ENCODE data around the gene TRPV6. TPM values are rescaled to one million over a fixed set of nuclear protein-coding genes. Genes with fewer than 3 reads are reported as not detected.

The TRPV6 gene
- total and polyA plus RNA-seq, 8 donors, result 36.1 to 308 (median 56.5) TPM

DNA sequence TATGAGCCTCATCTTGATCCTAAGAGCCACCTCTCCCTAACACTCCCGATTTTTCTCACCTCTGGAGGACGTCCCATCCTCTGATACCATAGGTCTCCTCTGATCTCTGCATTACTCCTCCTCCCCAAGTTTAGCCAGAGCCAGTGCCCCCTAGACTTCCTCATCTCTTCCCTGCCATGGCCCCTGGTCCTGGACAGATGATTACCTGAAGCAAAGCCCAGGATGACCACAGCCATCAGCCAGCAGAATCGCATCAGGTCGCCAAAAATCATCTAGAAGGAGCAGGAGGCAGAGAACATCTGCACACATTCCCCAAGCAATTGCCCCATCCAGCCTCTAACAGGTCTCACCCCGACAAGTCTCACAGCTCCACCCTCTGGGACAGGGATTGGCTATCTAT lies 11.7 kb downstream of the TRPV6 start:
- TF ChIP-seq, protein P1, sequence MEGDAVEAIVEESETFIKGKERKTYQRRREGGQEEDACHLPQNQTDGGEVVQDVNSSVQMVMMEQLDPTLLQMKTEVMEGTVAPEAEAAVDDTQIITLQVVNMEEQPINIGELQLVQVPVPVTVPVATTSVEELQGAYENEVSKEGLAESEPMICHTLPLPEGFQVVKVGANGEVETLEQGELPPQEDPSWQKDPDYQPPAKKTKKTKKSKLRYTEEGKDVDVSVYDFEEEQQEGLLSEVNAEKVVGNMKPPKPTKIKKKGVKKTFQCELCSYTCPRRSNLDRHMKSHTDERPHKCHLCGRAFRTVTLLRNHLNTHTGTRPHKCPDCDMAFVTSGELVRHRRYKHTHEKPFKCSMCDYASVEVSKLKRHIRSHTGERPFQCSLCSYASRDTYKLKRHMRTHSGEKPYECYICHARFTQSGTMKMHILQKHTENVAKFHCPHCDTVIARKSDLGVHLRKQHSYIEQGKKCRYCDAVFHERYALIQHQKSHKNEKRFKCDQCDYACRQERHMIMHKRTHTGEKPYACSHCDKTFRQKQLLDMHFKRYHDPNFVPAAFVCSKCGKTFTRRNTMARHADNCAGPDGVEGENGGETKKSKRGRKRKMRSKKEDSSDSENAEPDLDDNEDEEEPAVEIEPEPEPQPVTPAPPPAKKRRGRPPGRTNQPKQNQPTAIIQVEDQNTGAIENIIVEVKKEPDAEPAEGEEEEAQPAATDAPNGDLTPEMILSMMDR (IDR thresholded peaks at IDR 0.05), result no peak
- 61 to 76% methylated on average over 5 of the region's 5 CpGs for WGBS, 2 donors
- H3K9me3 ChIP-seq, result no peaks in the 10 kb centered on the region
- no peaks in the 10 kb centered on the region for H3K4me1 ChIP-seq
- FAIRE-seq, result no peak
- intact Hi-C loops (cut with DNase I), result loop anchor here in 2 of 3 donors (10.0 kb wide), 2 partner anchors 131 to 341 kb away; no protein-coding TSS in a partner anchor
- peaks cover 0 to 20% (median 0%) of the 10 kb centered on the region in 3 donors for H3K36me3 ChIP-seq
- no peak overlapping the region for H3K27ac ChIP-seq
- H3K27me3 ChIP-seq, result no peaks in the 10 kb centered on the region
- peak in 1 of 6 donors; percentile 6 for DNase-seq
- no peak for ATAC-seq
- no peak overlapping the region for H3K4me3 ChIP-seq

DNA sequence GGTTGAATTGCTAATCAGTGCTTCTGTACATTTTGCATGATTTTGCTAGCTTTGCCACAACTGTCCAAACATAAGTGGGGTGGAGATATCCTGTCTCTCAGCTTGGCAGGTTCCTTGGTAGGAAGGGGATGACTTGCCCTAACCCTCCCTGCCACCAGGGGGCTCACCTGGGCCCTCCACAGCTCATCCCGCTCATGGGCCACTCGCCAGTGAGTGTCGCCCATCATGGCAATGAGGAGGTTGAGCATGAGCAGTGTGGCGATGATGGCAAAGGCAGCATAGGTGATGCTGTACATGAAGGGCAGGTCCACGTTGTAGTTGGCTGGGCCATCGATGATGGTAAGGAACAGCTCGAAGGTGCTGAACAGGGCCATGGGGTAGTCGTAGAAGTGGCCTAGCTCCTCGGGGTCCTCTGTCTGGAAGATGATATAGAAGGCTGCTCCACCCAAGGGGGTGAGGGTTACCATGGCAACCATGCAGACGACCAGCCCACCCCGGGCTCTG lies 12.2 kb downstream of the TRPV6 start:
- peak in 1 of 6 donors; percentile 63 for DNase-seq
- peak; percentile 33 to 67 (median 47) for ATAC-seq
- WGBS, 2 donors, result 63 to 67% methylated on average over 11 of the region's 11 CpGs
- intact Hi-C loops (cut with DNase I), result loop anchor here in 2 of 3 donors (10.0 kb wide), 2 partner anchors 131 to 341 kb away; no protein-coding TSS in a partner anchor
- FAIRE-seq, result no peak
- Histone ChIP-seq H3K27ac (no peak overlapping the region), H3K9me3 (no peaks in the 10 kb centered on the region), H3K36me3 (peaks cover 0 to 20% (median 0%) of the 10 kb centered on the region in 3 donors), H3K27me3 (no peaks in the 10 kb centered on the region), H3K4me1 (no peaks in the 10 kb centered on the region), H3K4me3 (no peak overlapping the region)
- TF ChIP-seq, protein P1 (IDR thresholded peaks at IDR 0.05), result peak; percentile 10 to 29 (median 26)

DNA sequence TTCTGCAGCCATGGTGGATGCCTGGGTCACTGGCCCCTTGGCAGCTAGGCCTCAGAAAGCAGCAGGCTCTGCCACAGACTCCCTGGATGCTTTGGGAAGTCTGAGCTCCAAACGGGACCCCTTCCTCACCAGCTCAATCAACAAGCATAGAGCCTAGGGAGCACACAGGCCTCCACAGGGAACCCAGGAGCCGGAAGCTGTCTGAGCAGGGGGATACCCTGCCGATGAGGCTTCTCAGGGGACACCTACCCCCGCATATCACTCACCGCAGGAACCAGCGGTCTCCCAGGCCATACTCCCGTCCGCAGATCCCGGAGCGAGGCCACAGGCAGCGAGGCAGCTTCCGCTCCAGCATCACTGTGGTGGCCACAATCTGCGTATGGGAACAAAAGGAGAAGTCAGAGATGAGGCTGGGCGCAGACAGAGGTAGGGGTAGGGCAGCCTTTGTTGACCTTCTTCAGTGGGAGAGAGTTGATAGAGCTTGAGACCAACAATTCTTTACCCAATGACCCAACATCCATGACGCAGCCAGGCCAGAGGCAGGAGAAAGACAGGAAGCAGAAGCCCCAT lies 13.4 kb downstream of the TRPV6 start:
- intact Hi-C loops (cut with DNase I), result loop anchor here in 2 of 3 donors (10.0 kb wide), 2 partner anchors 133 to 343 kb away; no protein-coding TSS in a partner anchor
- FAIRE-seq (no peak), ATAC-seq (no peak), DNase-seq (peak in 1 of 6 donors; percentile 50)
- 77 to 86% methylated on average over 15 of the region's 15 CpGs for WGBS, 2 donors
- H3K27me3 ChIP-seq, result no peaks in the 10 kb centered on the region
- H3K36me3 ChIP-seq, result peaks cover 0 to 20% (median 0%) of the 10 kb centered on the region in 3 donors
- no peaks in the 10 kb centered on the region for H3K9me3 ChIP-seq
- no peak overlapping the region for H3K27ac ChIP-seq
- no peaks in the 10 kb centered on the region for H3K4me1 ChIP-seq
- TF ChIP-seq, protein P1 (IDR thresholded peaks at IDR 0.05), result no peak
- H3K4me3 ChIP-seq, result no peak overlapping the region

DNA sequence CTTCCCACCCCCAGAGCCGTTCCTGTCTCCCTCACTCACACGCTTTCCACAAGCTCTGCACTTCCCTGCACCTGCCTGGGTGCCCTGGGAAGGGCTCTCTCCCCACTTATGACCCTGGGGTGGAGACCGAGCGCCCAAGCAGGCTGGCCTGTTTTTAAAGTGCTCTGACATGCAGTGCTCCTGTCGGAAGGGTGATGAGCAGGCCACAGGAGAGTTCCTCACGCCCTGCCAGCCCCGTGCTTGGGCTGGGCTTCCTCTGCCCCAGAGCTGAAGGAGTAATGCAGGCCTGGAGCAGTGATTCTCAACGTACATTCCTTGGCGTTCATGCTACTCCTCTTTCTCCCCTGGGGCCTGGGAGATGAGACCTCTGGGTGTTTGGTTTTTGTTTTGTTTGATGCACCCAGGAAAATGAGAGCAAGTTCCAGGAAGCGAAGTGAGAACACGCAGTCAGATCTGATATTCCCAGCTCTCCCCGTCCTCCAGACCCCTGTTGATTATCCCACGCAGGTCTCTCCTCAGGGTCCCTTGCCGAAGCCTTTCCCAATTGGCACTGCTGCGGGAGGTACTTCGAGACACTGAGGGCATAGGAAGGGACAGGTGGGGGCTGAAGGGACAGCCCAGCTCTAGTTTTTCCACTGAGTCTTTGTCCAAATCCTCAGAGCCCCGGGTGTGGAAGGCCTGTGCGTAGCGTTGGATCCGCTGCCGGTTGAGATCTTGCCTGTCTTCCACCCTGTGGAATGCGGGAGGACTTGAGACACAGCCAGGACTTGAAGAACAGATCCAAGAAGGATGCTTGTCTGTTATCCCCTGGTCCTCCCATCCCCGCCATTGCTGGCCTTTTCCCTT lies 14.1 kb downstream of the TRPV6 start:
- no peak overlapping the region for H3K4me3 ChIP-seq
- no peaks in the 10 kb centered on the region for H3K27me3 ChIP-seq
- TF ChIP-seq, protein P1 (IDR thresholded peaks at IDR 0.05), result no peak
- H3K4me1 ChIP-seq, result no peaks in the 10 kb centered on the region
- H3K36me3 ChIP-seq, result peaks cover 0 to 14% (median 0%) of the 10 kb centered on the region in 3 donors
- ATAC-seq (no peak), FAIRE-seq (no peak), DNase-seq (peak in 2 of 6 donors; percentile 27 to 37)
- no peaks in the 10 kb centered on the region for H3K9me3 ChIP-seq
- intact Hi-C loops (cut with DNase I), result loop anchor here in 2 of 3 donors (10.0 kb wide), 2 partner anchors 133 to 343 kb away; no protein-coding TSS in a partner anchor
- WGBS, 2 donors, result 82 to 85% methylated on average over 23 of the region's 23 CpGs
- H3K27ac ChIP-seq, result no peak overlapping the region
